Spleen (tissue), 11 donors: ENCODE measurements around the gene FBXO3. TPM values are rescaled to one million over a fixed set of nuclear protein-coding genes. Genes with fewer than 3 reads are reported as not detected.
A peak's percentile ranks its signal among the peaks of the same experiment; 100 is the strongest.

Source experiments
- DNase-seq: peaks from one replicate; pipeline ENCODE4 v3.0.0-alpha.2; 2020
- H3K27ac ChIP-seq, 8 donors: fragments of 200-600 bp; sonication (generic) in 7 of 8; 1 replicate in 4 of 8; 2 replicates in 4 of 8; pipeline versions ENCODE4 v1.5.0 to v1.8.0; 2016 to 2021; ENCODE audit warnings: inconsistent platforms in 4 of 8, mild to moderate bottlenecking in 4 of 8, moderate library complexity in 1 of 8
- H3K27me3 ChIP-seq, 7 donors: fragments of 200-600 bp; sonication (generic) in 6 of 7; replicated peaks in 1 of 7; 1 replicate in 4 of 7; 2 replicates in 3 of 7; pipeline versions ENCODE4 v1.5.0 to v1.8.0; 2016 to 2021; ENCODE audit warnings: inconsistent platforms in 3 of 7, mild to moderate bottlenecking in 1 of 7
- H3K36me3 ChIP-seq, 6 donors: fragments of 200-600 bp; sonication (generic) in 5 of 6; 1 replicate in 4 of 6; 2 replicates in 2 of 6; pipeline versions ENCODE4 v1.5.0 to v1.8.0; 2016 to 2021; ENCODE audit warnings: inconsistent platforms in 2 of 6
- H3K4me1 ChIP-seq, 6 donors: fragments of 200-600 bp; sonication (generic) in 5 of 6; 1 replicate in 3 of 6; 2 replicates in 3 of 6; pipeline versions ENCODE4 v1.5.0 to v1.8.0; 2016 to 2021; ENCODE audit warnings: inconsistent platforms in 3 of 6
- H3K4me3 ChIP-seq, 8 donors: fragments of 200-600 bp; sonication (generic) in 7 of 8; 1 replicate in 4 of 8; 2 replicates in 4 of 8; pipeline versions ENCODE4 v1.5.0 to v1.8.0; 2016 to 2021; ENCODE audit warnings: inconsistent platforms in 4 of 8, mild to moderate bottlenecking in 4 of 8, moderate library complexity in 2 of 8
- H3K9me3 ChIP-seq, 8 donors: fragments of 200-600 bp; sonication (generic) in 7 of 8; 1 replicate in 4 of 8; 2 replicates in 4 of 8; pipeline versions ENCODE4 v1.5.0 to v1.8.0; 2016 to 2021; ENCODE audit warnings: inconsistent platforms in 4 of 8
- POLR2A ChIP-seq, 3 donors: fragments of 450-650 bp; IDR thresholded peaks; one replicate each; pipeline ENCODE4 v1.5.1; 2017; ENCODE audit warnings: antibody characterized with exemption in 3 of 3, mild to moderate bottlenecking in 1 of 3
- POLR2AphosphoS5 ChIP-seq, 3 donors: sonication (generic); formaldehyde crosslinking; IDR thresholded peaks; one replicate each; pipeline ENCODE4 v1.5.1; 2017; ENCODE audit warnings: antibody characterized with exemption in 3 of 3
- WGBS, 5 donors: extraction: QIAGEN DNeasy Blood & Tissue Kit in 3 of 5; methylation state at CpG; one replicate each; pipeline versions ENCODE4 v1.1.5 to v1.1.7; 2013 to 2018; 5-methylcytosine and 5-hydroxymethylcytosine counted together
- intact Hi-C: fragments of 100-400 bp; cut with DNase I; formaldehyde crosslinking; loops from one replicate; pipeline ENCODE4 v1.15.0; 2023; ENCODE audit warnings: low total_unique reads
- polyA plus RNA-seq, 3 donors: library from polyadenylated mRNA; stranded (reverse); fragments of 200-250 nt; gene quantifications; one replicate each; pipeline ENCODE4 v1.2.1, GENCODE V29; 2013
- total RNA-seq, 7 donors: library from RNA; depleted of rRNA in 3 of 7; stranded (reverse); fragments of >200 nt in 3 of 7; fragmentation: NEBNext Ultra II Directional in 4 of 7; extraction: Animal tissue kit (Norgen Biotek cat#: 25700) in 4 of 7; gene quantifications; one replicate each; pipeline versions ENCODE4 v1.1.0 to v1.2.1, GENCODE V29; 2016 to 2021
- TF ChIP-seq, protein P1 (sequence below), 11 experiments: fragments of 200-600 bp in 7 of 11; fragments of 450-650 bp in 4 of 11; sonication (generic) in 4 of 11; IDR thresholded peaks in 8 of 11; conservative IDR thresholded peaks in 3 of 11; 1 replicate in 7 of 11; 2 replicates in 4 of 11; pipeline versions ENCODE4 v1.4.0 to v1.8.0; 2016 to 2021; ENCODE audit warnings: antibody characterized with exemption in 11 of 11, inconsistent platforms in 4 of 11, mild to moderate bottlenecking in 1 of 11
- donor health status: healthy with polysubstance abuse.
- donor health status: DM: no; HTN: no; CAD: no; lungs with moderate emphysema.
- donor health status: DM: no; HTN: no; CAD: no.
- donor health status: Bipolar disorder and iron deficiency.
- donor health status: healthy.
- donor health status: DM: no; HTN: no; CAD: no.
- donor health status: DM: yes; HTN: yes; CAD: no.

The FBXO3 gene
- total and polyA plus RNA-seq, 10 donors: 15.6 to 58.3 (median 31.2) TPM

DNA sequence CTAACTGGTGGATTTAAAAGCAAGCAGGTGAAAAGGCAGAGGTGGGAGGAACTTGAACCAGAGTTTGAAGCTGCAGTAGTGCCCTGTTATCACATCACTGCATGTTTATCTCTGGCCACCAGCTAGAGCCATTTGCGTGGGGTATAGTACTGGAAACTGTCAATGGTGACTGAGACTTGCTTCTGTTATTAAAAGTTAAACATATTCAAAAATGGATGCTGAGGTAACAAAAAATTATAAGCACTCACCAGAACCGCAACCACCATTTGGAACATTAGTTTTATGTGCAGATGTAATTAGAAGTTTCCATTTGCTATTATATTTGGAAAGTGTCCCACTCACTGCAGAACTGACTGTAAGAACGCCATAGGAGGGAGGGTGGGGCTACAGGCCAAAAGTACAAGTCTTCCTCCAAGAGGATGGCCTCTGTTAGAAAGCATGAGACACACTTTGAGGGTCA is 36.9 kb downstream of the FBXO3 start:
- no peak for DNase-seq
- TF ChIP-seq, protein P1, sequence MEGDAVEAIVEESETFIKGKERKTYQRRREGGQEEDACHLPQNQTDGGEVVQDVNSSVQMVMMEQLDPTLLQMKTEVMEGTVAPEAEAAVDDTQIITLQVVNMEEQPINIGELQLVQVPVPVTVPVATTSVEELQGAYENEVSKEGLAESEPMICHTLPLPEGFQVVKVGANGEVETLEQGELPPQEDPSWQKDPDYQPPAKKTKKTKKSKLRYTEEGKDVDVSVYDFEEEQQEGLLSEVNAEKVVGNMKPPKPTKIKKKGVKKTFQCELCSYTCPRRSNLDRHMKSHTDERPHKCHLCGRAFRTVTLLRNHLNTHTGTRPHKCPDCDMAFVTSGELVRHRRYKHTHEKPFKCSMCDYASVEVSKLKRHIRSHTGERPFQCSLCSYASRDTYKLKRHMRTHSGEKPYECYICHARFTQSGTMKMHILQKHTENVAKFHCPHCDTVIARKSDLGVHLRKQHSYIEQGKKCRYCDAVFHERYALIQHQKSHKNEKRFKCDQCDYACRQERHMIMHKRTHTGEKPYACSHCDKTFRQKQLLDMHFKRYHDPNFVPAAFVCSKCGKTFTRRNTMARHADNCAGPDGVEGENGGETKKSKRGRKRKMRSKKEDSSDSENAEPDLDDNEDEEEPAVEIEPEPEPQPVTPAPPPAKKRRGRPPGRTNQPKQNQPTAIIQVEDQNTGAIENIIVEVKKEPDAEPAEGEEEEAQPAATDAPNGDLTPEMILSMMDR (IDR thresholded peaks at IDR 0.05 in 8 of 11, conservative IDR thresholded peaks at IDR 0.05 in 3 of 11): no peak
- no peak for TF ChIP-seq POLR2AphosphoS5 (IDR thresholded peaks at IDR 0.05)
- no peak for TF ChIP-seq POLR2A (IDR thresholded peaks at IDR 0.05)
- 62 to 80% (median 66%) methylated on average over 3 of the region's 3 CpGs for WGBS, 5 donors
- Histone ChIP-seq H3K36me3 (peaks cover 0 to 19% (median under 1%) of the 10 kb centered on the region in 6 donors), H3K4me3 (no peak overlapping the region), H3K27ac (peak overlapping the region in 4 of 8 donors; percentile 87 to 93 (median 90)), H3K4me1 (peaks cover 15 to 47% (median 31%) of the 10 kb centered on the region in 6 donors), H3K27me3 (no peaks in the 10 kb centered on the region), H3K9me3 (no peaks in the 10 kb centered on the region)
- intact Hi-C loops: no loop called here

DNA sequence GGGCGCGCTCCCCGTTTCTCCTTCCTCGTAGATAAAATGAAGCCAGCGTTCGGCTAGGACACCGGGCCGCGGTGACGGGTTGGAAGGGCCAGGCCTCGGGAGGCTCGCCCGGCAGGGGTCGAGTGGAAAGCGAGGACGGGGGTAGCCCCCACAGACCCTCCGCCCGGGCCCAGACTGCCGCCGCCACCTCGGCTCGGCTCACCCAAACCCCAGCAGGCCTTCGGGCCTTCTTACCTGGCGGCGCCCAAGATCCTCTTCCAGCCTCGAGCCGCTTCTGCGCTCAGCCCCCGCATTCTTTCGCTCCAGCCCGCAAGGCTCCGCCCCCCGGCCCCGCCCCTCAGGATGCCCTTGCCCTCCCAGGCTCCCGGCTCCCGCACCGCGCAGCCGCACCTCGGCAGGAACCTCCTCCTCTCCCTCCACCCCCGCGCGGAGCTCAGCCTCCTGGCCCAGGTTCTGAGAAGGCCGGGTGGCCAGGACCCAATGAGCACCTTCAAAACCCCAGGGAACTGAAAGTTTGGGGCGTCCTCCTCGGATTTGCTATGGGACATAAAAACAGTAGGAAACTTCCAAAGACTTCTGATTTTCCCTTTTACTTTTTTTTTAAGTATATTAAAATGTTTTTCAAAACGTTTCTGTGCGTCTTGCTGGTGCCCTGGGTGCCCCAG is 38.0 kb downstream of the FBXO3 start, which contains the start of gene CD59:
TSS of gene CD59 (minus strand) at position 276 of the 665 bp plus-strand sequence. CDS start 13,978 bp downstream, outside the sequence.
- DNase-seq: peak; percentile 97
- H3K4me3 ChIP-seq: peak within 1 kb of the TSS; percentile 63 to 87 (median 82)
- H3K27me3 ChIP-seq: no peaks in the 10 kb centered on the region
- peaks cover 15 to 58% (median 39%) of the 10 kb centered on the region in 6 donors for H3K4me1 ChIP-seq
- no peaks in the 10 kb centered on the region for H3K9me3 ChIP-seq
- TF ChIP-seq, protein P1 (IDR thresholded peaks at IDR 0.05 in 8 of 11, conservative IDR thresholded peaks at IDR 0.05 in 3 of 11): peak in 2 of 11 experiments; percentile 2 to 3
- TF ChIP-seq POLR2AphosphoS5 (IDR thresholded peaks at IDR 0.05) (peak; percentile 90 to 97 (median 96)), POLR2A (IDR thresholded peaks at IDR 0.05) (peak in 2 of 3 donors; percentile 10 to 54)
- WGBS, 5 donors: 1 to 2% (median 1%) methylated on average over 31 to 48 of the region's 48 CpGs
- H3K27ac ChIP-seq: peak within 1 kb of the TSS; percentile 61 to 93 (median 89)
- intact Hi-C loops: no loop called here
- peaks cover 0 to 10% (median 0%) of the 10 kb centered on the region in 6 donors for H3K36me3 ChIP-seq

DNA sequence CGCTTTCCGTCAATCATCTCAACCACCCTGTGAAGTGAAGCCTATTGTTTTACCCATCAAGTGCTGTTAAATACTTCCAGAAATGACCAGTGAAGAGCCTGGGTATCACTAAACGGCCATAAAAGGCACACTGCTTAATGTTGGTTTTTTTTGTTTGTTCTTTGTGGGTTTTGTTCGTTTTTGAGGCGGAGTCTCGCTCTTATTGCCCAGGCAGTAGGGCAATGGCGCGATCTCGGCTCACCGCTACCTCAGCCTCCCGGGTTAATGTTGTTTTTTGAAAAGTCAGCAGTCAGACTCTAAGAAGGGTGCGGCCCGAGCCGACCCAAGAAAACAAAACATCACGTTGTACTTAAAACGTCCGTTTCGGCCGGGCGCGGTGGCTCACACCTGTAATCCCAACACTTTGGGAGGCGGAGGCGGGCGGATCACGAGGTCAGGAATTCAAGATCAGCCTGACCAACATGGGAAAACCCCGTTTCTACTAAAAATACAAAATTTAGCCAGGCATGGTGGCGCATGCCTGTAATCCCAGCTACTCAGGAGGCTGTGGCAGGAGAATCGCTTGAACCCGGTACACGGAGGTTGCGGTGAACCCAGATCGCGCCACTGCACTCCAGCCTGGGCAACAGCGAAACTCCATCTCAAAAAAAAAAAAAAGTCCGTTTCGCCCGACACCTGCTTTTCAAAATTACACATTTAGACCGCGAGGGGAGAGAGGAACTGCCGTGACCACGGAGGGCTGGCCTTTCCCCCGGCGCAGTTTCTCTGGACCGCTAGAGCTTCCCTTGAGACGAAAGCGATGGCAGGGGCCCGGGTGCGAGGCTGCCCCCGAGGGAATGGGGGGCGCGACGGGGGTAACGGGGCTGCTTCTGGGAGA is 38.8 kb downstream of the FBXO3 start:
- H3K4me3 ChIP-seq: peak overlapping the region; percentile 63 to 87 (median 82)
- TF ChIP-seq, protein P1 (IDR thresholded peaks at IDR 0.05 in 8 of 11, conservative IDR thresholded peaks at IDR 0.05 in 3 of 11): peak in 4 of 11 experiments; percentile 9 to 26 (median 18)
- no peak for TF ChIP-seq POLR2A (IDR thresholded peaks at IDR 0.05)
- H3K36me3 ChIP-seq: peaks cover 0 to 8% (median 0%) of the 10 kb centered on the region in 6 donors
- peak overlapping the region; percentile 61 to 93 (median 89) for H3K27ac ChIP-seq
- DNase-seq: peak; percentile 81
- no peaks in the 10 kb centered on the region for H3K27me3 ChIP-seq
- intact Hi-C loops: no loop called here
- WGBS, 5 donors: 1 to 2% (median 1%) methylated on average over 49 to 53 of the region's 53 CpGs
- H3K4me1 ChIP-seq: peaks cover 15 to 66% (median 41%) of the 10 kb centered on the region in 6 donors
- H3K9me3 ChIP-seq: no peaks in the 10 kb centered on the region
